GM18507 (cell line): ENCODE measurements around the gene KCNQ1.

Experiments
- DNase-seq: peaks from one replicate; pipeline ENCODE4 v3.0.0; 2011; ENCODE audit warnings: low read depth; ENCODE audit not compliant: insufficient read length; ENCODE audit errors: extremely low spot score
- FAIRE-seq: peaks from 2 replicates; lab custom pipeline; 2011; peaks lifted over from hg19 to GRCh38; lab: Jason Lieb, UNC

The KCNQ1 gene

DNA sequence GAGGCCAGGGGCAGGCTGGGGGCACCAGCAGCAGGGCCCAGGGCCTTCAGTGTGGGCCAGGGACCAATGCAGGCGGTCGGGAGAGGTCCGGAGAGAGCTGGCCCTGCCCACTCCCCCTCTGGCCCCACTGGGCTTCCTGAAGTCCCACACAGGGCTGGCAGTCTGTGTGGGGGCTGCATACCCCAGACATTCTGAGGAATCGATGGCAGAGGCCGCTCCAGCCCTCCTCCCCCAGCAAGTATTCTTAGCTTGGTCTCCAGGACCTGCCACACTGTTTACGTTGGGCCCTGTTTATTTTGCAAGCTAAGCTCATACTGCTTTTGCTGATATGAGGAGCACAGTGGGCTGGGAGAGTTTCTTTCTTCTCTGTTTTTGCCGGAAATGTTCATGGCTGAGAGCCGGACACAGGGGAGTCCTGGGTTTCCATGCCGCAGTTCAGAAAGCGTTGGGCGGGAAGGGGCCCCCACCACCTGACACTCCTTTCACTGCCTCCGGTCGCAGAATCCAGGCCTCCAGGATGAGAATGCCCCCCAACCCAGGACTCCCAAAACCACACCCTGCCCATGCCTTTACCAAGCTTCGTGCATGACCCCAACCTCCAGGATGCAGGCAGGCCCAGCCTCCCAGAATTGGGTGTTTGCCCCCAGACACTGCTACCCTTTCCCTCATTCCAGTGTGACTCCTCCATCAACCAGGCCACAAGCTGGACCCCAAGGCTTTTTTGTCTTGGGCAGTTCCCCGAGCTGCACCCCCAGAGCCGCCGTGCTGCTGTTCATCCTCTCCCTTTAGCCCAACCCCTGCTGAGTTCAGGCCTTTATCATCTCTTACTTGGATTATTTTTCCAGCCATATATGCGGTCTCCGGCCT lies 336.8 kb downstream of the KCNQ1 start:
- FAIRE-seq: no peak
- DNase-seq: no peak

DNA sequence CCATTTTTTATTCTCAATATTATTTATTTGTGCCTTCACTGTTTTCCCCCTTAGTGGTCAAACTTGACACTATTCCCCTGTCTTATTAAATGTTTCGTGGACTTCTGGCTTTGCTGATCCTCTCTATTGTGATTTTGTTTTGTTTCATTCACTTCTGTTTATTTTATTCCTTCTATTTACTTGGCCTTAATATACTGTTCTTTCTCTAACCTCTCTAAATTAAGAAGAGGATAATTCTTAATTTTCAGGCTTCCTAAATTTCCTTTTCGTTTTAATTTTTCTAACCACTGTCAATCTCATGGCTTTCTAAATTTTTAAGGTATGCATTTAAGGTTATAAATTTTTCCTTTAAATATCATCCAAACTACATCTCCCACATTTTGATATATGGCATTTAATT lies 338.0 kb downstream of the KCNQ1 start:
- FAIRE-seq (no peak), DNase-seq (no peak)

DNA sequence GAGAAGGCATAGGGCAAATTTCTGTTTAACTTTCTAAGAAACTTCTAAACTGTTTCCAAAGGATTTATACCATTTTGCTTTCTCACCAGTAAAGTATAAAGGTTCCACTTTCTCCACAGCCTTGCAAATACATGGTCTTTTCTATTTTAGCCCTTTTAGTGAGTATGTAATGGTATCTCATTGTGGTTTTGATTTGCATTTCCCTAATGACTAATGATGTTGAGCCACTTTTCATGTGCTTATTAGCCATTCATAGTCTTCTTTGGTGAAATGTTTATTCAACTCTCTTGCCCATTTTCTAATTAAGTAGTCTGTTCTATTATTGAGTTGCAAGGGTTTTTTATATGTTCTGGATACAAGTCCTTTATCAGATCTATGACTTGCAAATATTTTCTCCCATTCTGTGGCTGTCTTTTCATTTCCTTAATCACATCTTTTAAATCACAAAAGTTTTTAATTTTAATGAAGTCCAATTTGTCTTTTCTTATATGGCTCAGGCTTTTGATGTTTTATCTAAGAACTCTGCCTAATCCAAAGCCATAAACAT lies 338.8 kb downstream of the KCNQ1 start:
- DNase-seq (no peak), FAIRE-seq (no peak)

DNA sequence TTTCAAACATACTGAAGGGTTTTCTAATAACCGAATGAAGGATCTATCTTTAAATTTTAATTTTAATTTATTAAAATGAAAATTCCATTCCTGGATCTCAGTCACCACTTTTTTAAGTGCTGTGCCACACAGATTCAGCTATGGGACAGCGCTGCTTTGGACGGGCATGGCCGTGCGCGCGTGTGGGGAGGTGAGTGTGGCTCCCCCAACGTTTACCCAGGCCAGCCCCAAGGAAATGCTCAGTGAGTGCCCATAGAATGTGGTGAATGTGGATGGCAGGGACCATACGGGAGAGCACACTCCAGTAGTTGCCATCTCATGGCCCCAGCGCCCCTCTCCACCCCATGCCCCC lies 343.0 kb downstream of the KCNQ1 start:
- no peak for FAIRE-seq

DNA sequence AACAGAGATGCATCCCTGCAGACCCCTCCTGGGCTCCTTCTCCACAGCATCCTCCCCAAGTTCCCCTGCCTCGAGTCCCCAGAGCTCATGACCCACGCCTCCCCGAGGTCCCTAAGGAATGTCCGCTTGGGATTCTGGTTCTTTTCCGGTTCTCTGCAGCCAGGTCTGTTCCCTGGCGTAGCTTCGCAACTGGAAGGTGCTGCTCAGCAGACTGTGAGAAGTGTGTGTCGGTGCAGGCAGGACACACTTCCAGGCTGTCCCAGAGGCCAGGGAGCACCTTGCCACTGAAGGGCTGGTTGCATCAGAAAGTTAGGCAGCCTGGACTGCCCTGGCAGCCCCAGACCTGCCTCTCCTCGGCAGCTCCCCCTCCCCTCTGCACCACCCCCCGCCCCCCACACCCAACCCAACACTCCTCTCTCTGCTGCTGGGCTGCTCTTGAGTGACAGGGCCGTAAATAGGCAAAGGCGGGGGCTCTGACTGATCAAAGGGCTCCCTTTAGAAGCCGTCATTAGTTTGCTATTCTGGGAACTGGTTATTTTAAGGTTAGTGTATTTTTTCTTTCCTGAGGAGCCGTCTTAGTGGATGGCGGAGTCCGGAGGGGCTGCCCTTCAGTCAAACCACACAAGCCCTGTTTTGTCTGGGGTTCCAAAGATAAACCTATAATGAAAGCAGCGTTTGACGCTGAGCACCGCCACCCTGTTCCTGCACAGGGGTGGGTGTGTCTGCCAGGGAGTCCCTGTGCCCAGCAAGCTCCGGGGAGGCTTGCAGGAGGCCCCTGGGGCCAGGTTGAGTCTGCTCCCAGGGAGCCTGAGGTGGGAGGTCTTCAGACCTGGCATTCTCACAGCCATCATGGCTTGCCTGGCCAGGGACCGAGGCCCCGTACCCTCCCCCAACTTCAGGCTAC lies 343.6 kb downstream of the KCNQ1 start:
- DNase-seq: no peak
- FAIRE-seq: no peak

More for the DNA sequence above, 343.0 kb downstream of the KCNQ1 start:
- DNase-seq: no peak

DNA sequence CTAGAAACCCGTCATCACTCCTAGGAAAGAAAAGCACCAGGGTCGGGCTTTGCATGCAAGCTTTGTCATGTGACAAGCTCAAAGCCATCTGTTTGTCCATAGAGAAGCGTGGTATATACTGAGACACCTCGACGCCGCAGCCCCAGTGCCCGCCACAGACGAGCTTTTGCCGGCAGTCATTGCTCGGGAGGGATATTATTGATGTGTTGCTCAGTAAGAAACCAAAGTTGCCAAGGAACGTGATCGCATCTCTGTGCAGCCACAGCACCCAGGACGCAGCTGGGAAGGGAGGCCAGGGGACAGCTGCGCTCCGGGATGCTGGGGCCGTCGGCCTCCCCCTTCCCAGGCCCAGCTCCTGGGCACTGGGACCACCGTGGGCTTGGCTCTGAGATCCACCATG lies 344.5 kb downstream of the KCNQ1 start:
- DNase-seq: no peak
- no peak for FAIRE-seq

DNA sequence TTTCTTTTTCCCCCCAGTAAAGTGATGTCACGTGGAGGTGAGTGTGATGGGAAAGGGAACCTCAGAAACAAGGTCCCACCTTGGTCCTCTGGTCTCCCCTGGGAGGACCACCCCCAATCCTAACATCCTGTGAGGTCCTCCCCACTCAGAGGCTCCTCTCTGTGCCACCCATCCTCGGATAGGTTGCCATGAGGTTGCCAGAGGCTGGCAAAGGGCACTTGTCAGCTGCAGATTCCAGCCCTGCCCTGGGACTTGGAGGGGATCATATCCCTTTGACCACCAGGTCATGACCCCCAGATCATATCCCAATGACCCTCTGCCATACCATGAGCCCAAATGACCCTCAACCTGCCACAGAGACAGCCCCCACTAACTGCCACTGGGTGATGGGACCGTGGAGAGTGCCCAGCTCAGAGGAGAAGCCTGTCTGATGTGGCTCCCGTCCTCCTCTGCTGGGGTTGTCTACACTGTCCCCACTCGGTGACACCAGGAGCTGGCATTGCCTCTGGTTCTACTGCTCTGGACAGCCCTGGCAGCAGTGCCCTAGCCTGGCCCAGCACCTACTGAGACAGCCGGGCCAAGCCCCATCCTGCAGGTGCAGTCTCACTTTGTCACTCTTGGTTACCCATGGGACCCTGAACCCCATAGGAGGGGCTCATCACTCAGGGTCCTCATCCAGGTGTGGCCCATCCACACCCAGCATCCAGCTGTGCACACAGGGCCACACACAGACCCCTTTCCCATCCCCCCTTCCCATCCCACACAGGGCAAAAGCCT lies 345.2 kb downstream of the KCNQ1 start:
- DNase-seq (no peak), FAIRE-seq (no peak)

DNA sequence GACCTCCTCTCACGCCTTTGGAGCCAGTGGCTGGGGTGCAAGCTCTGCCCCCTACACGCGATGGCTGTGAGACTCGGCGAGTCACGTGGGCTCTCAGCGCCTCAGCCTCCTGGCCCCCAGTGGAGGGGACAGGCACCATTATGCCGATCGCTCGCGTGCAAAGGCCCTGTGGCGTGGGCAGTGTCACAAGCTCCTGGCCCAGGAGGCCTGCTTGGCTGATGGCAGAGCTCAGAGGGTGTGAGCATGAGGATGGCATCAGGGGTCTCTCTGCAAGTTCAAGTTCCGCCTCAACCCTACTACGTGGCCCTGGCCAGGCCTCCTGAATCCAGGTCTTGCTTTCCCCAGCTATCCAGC lies 345.7 kb downstream of the KCNQ1 start:
- DNase-seq (no peak), FAIRE-seq (no peak)

DNA sequence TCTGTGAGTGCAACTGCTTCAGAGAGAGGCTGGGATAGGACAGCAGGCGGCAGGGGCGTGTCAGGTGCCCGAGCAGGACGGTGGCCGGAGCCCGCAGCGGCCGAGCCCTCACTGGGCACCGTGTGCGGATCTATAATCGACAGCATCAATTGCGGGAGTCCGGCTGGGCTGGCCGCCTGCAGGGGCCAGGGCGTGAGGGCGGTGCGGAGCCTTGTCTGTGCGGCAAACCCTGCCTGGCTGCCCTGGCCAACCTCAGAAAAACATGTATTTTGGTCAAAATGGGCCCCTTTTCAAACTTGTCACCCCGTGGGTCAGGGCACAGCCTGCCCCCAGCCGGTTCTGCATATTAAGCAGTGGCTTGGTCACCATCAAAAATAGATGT lies 346.3 kb downstream of the KCNQ1 start:
- DNase-seq (no peak), FAIRE-seq (no peak)

DNA sequence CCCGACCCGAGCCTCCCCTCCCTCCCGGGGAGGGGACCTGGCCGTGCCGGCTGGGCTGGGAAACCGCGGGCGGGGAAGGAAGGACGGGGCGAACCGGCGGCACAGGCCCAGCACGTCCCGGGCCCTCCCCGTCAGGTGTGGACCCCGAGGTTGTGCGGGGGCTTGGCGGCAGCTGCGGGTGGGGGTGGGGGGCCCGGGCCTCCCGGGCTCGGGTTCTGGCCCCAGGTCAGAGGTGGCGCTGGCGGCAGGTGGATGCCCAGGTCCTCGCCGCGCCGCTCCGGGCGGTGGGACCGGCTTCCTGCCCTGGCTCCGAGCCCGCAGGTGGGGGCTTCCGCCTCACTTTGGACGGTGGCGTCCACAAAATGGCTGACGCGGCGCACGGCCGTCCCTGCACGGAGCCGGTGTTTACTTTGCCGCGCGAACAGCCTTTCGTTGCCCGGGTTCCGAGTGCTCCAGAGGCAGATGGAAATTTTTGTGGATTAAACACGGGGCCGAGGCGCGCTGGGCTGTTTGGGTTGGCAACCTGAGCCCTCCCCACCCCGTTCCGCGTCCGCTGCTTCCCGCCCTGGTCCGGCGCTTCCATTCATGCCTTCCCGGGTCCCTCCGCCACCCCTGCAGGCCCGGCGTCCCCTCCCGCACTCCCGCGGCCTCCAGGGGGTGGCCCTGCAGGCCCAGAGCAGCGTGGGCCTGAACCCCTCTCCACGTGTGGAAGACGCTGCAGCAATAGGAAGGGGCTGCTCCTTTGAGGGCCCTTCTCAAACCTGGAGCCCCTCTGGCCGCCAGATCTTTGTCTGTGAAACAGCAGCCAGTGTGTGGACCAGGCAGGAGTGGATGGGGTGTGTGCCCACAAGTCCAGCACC lies 346.9 kb downstream of the KCNQ1 start:
- no peak for FAIRE-seq
- no peak for DNase-seq

DNA sequence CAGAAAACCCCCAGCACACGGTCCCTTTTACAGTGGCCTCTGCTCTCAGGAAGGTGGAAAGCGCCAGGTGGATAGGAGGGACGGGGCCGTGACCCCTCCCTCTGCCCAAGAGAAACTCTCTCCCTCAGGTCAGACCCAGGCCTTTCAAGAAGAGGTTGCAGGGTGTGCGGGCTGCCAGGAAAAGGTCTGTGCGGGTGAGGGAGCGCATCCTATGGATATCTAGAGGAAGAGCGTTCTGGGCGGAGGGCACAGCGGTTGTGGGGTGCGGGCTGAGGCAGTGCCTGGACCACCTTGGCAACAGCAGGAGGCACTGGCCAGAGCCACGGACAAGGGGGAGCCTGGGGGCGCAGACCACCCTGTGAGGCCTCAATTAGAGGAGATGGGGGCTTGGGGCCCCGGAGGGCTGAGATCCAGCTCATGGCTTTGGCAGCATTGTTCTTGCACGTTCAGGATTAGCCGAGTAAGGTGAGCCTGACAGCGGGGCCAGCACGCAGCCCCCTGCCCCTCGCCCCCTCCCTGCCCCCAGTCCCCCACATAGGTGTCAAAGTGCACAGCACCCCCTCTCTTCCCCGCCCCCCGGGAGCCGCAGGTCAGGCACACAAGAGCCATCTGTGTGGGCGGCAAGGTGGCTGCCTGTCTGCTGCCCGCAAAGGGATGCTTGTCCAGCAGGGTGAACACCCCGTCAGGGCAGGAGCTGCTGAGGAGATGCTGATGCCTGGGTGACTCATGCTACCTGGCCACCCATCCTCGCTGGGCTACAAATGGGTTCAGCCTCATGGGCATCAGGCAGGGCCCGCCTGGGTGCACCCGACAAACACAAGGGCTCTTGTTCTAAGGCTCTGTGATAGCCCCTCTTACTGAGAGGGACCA lies 347.8 kb downstream of the KCNQ1 start:
- no peak for DNase-seq
- no peak for FAIRE-seq

DNA sequence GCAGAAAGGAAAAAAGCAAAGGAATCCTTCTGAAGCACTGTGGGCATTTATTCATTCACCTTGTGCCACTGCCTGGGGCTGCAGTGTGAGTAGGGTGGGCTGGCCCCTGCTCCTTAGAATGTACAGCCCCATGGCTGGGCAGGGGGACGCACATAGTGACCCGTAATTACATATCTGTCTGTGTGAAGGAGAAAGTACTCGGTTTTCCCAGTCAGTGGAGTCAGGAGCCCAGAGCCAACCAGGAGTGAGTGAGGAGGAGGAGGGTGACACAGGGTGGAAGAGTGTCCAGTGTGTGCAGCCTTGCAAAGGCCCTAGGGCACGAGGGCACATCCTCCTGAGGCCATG lies 348.9 kb downstream of the KCNQ1 start:
- FAIRE-seq (no peak), DNase-seq (no peak)

DNA sequence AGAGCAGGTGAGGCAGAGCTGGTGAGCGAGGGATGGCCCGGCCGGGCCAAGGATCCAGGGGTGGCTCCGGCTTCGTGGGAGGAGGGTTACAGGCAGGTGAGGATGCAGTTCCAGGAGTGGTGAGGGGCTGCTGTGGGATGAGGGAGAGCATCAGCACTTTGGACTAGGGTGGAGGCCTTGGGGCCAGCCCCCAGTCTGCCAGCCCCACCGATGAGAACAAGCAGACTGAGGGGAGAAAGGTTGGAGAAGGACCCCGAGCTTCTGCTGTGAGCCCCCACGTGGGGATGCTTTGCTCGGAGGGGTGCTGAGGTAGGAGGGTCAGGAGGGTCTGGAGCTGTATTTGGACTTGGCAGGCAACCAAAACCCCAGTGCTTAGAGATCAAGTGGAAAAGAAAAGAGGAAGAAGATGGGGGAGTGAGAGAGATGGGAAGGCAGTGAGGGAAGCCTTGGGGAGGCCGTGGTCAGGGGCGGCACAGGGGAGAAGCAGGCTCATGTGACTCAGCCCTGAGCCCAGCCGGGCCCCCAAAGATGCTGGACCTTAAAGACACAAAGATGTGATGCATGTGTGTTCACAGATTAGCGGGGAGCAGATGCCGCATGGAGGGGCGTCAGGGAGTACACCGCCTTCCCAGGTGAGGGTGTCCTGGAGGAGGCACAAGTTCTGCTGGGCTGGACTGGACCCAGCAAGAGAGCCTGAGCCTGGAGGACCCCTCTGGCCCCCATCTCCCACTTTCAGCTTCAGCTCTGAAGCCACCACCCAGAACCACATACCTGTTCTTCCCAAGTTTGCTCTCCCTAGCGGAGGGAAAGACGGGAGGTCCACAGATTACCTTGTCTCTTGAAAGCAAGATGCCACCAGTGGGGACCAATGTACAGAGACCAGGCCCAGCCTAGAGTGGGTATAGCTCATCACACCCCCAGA lies 349.5 kb downstream of the KCNQ1 start:
- FAIRE-seq (no peak), DNase-seq (no peak)

DNA sequence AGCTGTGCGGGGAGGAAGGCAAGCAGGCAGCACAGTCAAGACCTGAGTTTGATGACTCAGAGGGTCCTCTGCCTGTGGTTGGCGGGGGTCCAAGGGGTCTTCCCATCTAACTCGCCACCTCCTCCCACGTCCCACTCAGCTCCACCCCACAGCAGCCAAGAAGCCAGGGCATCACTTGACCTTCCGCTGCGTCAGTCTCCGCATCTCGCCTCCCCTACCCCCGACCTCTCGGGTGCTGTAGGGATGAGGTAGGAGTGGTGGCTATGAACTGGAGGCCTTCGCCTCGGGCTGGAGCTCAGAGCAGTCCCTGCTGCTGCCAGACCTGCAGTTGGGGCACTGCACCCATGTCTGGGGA lies 350.1 kb downstream of the KCNQ1 start:
- FAIRE-seq (no peak), DNase-seq (no peak)

DNA sequence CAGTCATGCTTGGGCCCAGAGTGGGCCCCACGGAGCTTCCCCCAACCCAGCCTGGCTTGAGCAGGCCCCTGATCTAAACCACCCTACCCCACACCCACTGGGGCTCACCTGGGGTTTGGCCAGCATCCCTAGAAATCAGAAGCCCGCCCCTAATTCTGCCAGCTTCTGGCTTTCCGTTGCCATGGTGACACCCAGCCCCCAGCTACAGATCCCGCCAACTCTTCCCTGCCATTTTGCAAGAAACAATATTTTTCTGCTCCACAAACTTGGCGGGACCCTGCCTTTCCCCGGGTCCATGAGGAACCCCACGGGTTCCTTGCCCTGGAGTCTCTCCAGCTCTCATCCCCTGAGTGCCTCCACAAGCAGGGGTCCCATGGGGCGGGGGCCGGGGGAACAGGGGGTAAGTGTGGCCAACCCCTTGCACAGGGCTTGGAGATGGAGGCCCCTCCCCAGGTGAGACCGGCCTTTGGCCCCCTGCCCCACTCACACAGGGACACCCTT lies 350.7 kb downstream of the KCNQ1 start:
- FAIRE-seq (no peak), DNase-seq (no peak)

DNA sequence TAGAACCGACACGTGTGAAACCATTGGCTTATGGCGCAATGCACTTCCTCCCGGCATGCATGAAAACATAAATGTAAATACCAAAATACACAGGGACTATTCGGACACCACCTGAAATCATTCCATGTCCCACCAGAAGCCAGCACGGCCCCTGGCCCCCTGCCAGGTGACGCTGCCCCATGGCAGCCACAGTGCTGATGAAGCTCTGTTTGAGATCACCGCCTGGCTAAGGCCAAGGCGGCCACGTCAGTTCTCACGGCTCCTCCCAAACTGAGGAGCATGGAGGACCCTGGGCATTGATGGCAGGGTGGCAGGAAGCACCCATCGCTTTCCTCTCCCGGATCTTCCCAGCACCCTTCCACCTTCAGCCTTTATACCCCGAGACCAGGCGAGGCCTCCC lies 351.3 kb downstream of the KCNQ1 start:
- FAIRE-seq (no peak), DNase-seq (no peak)

DNA sequence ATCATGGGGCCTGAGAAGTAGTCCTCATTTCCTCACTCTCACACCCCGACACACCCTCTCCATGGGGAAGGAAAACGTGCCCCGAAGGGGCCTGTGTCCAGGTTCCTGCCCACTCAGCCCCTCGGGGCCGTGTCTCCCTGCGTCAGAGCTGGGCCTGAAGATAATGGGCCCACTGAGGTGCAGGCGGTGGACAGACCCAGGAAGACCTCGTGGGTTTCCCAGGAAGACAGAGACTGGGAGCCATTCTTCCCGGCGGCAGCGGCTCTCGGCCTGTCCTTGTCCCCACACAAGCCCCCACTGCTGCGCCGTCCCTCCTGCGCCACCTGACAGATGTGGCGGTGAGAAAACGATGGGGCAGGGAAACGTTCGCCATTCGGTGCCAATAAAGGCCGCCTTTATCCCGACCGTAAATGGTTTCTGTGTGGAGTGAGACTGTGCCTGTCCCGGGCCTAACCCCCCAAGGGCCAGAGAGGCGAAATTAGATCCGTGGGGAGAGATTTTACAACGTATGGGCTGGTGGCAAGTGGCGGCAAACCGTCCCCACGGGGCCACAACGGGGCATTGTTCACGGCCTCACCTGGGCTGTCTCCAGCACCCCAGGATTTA lies 351.8 kb downstream of the KCNQ1 start:
- no peak for FAIRE-seq
- no peak for DNase-seq
